ENCODE data around the gene HRNR.

DNA sequence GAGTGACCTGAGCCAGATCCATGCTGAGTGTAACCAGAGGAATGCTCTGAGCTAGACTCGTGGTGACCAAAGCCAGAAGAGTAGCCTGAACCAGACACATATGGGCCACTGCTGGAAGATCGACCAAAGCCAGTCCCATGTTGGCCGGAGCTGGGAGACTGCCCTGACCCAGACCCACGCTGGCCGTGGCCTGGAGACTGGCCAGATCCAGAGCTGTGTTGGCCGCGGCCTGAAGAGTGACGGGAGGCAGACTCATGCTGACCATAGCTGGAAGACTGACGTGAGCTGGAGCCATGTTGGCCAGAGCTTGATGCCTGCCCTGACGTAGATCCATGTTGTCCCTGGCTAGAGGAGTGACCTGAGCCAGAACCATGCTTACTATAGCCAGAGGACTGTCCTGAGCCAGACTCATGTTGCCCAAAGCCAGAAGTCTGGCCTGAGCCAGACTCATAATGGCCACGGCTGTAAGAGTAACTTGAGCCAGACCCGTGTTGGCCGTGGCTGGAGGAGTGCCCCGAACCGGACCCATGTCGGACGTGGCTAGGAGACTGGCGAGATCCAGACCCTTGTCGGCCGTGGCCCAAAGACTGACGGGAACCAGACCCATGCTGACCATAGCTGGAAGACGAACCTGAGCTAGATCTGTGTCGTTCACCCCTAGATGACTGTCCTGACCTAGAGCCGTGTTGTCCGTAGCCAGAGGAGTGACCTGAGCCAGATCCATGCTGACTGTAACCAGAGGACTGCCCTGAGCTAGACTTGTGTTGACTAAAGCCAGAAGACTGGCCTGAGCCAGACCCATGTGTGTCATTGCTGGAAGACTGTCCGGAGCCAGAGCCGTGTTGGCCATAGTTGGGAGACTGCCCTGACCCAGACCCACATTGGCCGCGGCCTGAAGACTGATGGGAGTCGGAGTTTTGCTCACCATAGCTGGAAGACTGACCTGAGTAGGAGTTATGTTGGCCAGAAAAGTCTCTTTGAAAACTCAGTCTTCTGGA is 3.5 kb downstream of the HRNR start:
- TF ChIP-seq, protein P1, sequence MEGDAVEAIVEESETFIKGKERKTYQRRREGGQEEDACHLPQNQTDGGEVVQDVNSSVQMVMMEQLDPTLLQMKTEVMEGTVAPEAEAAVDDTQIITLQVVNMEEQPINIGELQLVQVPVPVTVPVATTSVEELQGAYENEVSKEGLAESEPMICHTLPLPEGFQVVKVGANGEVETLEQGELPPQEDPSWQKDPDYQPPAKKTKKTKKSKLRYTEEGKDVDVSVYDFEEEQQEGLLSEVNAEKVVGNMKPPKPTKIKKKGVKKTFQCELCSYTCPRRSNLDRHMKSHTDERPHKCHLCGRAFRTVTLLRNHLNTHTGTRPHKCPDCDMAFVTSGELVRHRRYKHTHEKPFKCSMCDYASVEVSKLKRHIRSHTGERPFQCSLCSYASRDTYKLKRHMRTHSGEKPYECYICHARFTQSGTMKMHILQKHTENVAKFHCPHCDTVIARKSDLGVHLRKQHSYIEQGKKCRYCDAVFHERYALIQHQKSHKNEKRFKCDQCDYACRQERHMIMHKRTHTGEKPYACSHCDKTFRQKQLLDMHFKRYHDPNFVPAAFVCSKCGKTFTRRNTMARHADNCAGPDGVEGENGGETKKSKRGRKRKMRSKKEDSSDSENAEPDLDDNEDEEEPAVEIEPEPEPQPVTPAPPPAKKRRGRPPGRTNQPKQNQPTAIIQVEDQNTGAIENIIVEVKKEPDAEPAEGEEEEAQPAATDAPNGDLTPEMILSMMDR (IDR thresholded peaks at IDR 0.05; ENCODE audit: poor library complexity) = no peak
- TF ChIP-seq EZH2 (IDR thresholded peaks at IDR 0.05; ENCODE audit: borderline replicate concordance) = no peak

Data from hepatocyte (in vitro differentiated cells).